Testis (tissue), 5 donors: ENCODE measurements around the gene FGF9. TPM values are rescaled to one million over a fixed set of nuclear protein-coding genes. Genes with fewer than 3 reads are reported as not detected.

Source experiments
- DNase-seq: peaks from one replicate; pipeline ENCODE4 v3.0.0-alpha.2; 2019
- H3K27ac ChIP-seq, 2 donors: fragments of 200-600 bp; sonication (generic); one replicate each; pipeline ENCODE4 v1.5.1; 2019
- H3K27me3 ChIP-seq: fragments of 200-600 bp; sonication (generic); one replicate; pipeline ENCODE4 v1.5.1; 2019
- H3K36me3 ChIP-seq: fragments of 200-600 bp; sonication (generic); one replicate; pipeline ENCODE4 v1.5.1; 2017; ENCODE audit warnings: low read depth; ENCODE audit errors: missing control alignments
- H3K4me1 ChIP-seq: fragments of 200-600 bp; sonication (generic); one replicate; pipeline ENCODE4 v1.5.1; 2019
- H3K4me3 ChIP-seq, 2 donors: fragments of 200-600 bp; sonication (generic); one replicate each; pipeline ENCODE4 v1.5.1; 2017 to 2019
- H3K9me3 ChIP-seq: fragments of 200-600 bp; sonication (generic); one replicate; pipeline ENCODE4 v1.5.1; 2017
- CTCF ChIP-seq, 3 experiments: fragments of 450-650 bp in 2 of 3; fragments of 200-600 bp in 1 of 3; sonication (generic) in 1 of 3; IDR thresholded peaks; one replicate each; pipeline ENCODE4 v1.5.1; 2016 to 2019; ENCODE audit warnings: antibody characterized with exemption in 3 of 3, mild to moderate bottlenecking in 2 of 3, moderate library complexity in 1 of 3
- POLR2A ChIP-seq: fragments of 450-650 bp; IDR thresholded peaks from one replicate; pipeline ENCODE4 v1.6.1; 2017; ENCODE audit warnings: antibody characterized with exemption, mild to moderate bottlenecking, moderate library complexity
- WGBS, 2 donors: methylation state at CpG; one replicate each; pipeline ENCODE4 v1.1.5; 2018; 5-methylcytosine and 5-hydroxymethylcytosine counted together
- intact Hi-C: fragments of 100-400 bp; cut with DNase I; formaldehyde crosslinking; loops from one replicate; pipeline ENCODE4 v1.15.1; 2023; ENCODE audit warnings: low total_unique reads
- long read RNA-seq, 2 donors: transcript quantifications; one replicate each; lab custom pipeline, GENCODE V29; 2026
- polyA plus RNA-seq: library from polyadenylated mRNA; stranded (reverse); fragments of 350-450 nt; fragmentation: Illumina TruSeq; extraction: RNeasy Lipid Tissue Mini Kit (QIAGEN cat#74804); gene quantifications from one replicate; pipeline ENCODE4 v1.2.3, GENCODE V29; 2014; ENCODE audit warnings: low read depth, low replicate concordance; ENCODE audit not compliant: insufficient read depth
- total RNA-seq, 2 donors: library from RNA; depleted of rRNA; stranded (reverse); fragments of >200 nt; gene quantifications; one replicate each; pipeline ENCODE4 v1.2.3, GENCODE V29; 2016

The FGF9 gene
- total RNA-seq (1 to 10 TPM in 1 of 2 donors, under 1 TPM in 1; 0.79 to 1.5 TPM), polyA plus RNA-seq (4.3 TPM)
- long read RNA-seq, donor 1, full-length matches to known transcripts = 2 of 2 reads
- long read RNA-seq, donor 1, partial matches to known transcripts = 0 of 2 reads
- long read RNA-seq, donor 1, other reads (novel, unspliced or antisense) = 0 of 2 reads
- long read RNA-seq, donor 2, full-length matches to known transcripts = 1 of 1 reads
- long read RNA-seq, donor 2, partial matches to known transcripts = 0 of 1 reads
- long read RNA-seq, donor 2, other reads (novel, unspliced or antisense) = 0 of 1 reads

GRCh38 chr13:21670883-21671619 is at the start of gene FGF9:
Gene FGF9 (plus strand): TSS chr13:21671073. CDS start chr13:21671913, 840 bp downstream.
- no peaks in the 10 kb centered on the region for H3K36me3 ChIP-seq
- peak; percentile 88 for DNase-seq
- no peak within 1 kb of the TSS for H3K27ac ChIP-seq
- peaks cover 19% of the 10 kb centered on the region for H3K4me1 ChIP-seq
- TF ChIP-seq CTCF (IDR thresholded peaks at IDR 0.05) = no peak
- TF ChIP-seq POLR2A = no peak
- H3K9me3 ChIP-seq = no peaks in the 10 kb centered on the region
- no peaks in the 10 kb centered on the region for H3K27me3 ChIP-seq
- intact Hi-C loops = no loop called here
- 1% methylated on average over 29 to 55 of the region's 62 CpGs for WGBS, 2 donors
- peak within 1 kb of the TSS; percentile 43 to 62 for H3K4me3 ChIP-seq

- WGBS, 2 donors = 52 to 53% methylated on average over 8 of the region's 8 CpGs
These were observed 45.5 kb upstream of the FGF9 start for GRCh38 chr13:21625366-21625765.

GRCh38 chr13:21632196-21632595 is 38.7 kb upstream of the FGF9 start:
- TF ChIP-seq POLR2A (no peak), CTCF (IDR thresholded peaks at IDR 0.05) (no peak)
- Histone ChIP-seq H3K4me1 (no peaks in the 10 kb centered on the region), H3K9me3 (no peaks in the 10 kb centered on the region), H3K27ac (no peak overlapping the region), H3K36me3 (no peaks in the 10 kb centered on the region), H3K27me3 (no peaks in the 10 kb centered on the region), H3K4me3 (no peak overlapping the region)
- no peak for DNase-seq
- intact Hi-C loops = no loop called here

More at GRCh38 chr13:21625366-21625765, 45.5 kb upstream of the FGF9 start:
- Histone ChIP-seq H3K36me3 (no peaks in the 10 kb centered on the region), H3K9me3 (no peaks in the 10 kb centered on the region), H3K4me3 (no peak overlapping the region), H3K27ac (no peak overlapping the region), H3K27me3 (no peaks in the 10 kb centered on the region), H3K4me1 (no peaks in the 10 kb centered on the region)
- intact Hi-C loops = no loop called here
- no peak for DNase-seq
- TF ChIP-seq CTCF (IDR thresholded peaks at IDR 0.05) = no peak
- no peak for TF ChIP-seq POLR2A

- Histone ChIP-seq H3K9me3 (no peaks in the 10 kb centered on the region), H3K4me1 (no peaks in the 10 kb centered on the region), H3K36me3 (no peaks in the 10 kb centered on the region), H3K4me3 (no peak overlapping the region), H3K27me3 (no peaks in the 10 kb centered on the region), H3K27ac (no peak overlapping the region)
- no peak for DNase-seq
- no peak for TF ChIP-seq POLR2A
- no peak for TF ChIP-seq CTCF (IDR thresholded peaks at IDR 0.05)
- 90 to 91% methylated on average over 3 of the region's 3 CpGs for WGBS, 2 donors
- intact Hi-C loops = no loop called here
These were observed 34.2 kb upstream of the FGF9 start for GRCh38 chr13:21636656-21637055.
